ENCODE measurements around the gene LST1. TPM values are rescaled to one million over a fixed set of nuclear protein-coding genes. Genes with fewer than 3 reads are reported as not detected.

The LST1 gene
- total and polyA plus RNA-seq, 4 donors, result 10.4 to 24.6 (median 13.4) TPM

DNA sequence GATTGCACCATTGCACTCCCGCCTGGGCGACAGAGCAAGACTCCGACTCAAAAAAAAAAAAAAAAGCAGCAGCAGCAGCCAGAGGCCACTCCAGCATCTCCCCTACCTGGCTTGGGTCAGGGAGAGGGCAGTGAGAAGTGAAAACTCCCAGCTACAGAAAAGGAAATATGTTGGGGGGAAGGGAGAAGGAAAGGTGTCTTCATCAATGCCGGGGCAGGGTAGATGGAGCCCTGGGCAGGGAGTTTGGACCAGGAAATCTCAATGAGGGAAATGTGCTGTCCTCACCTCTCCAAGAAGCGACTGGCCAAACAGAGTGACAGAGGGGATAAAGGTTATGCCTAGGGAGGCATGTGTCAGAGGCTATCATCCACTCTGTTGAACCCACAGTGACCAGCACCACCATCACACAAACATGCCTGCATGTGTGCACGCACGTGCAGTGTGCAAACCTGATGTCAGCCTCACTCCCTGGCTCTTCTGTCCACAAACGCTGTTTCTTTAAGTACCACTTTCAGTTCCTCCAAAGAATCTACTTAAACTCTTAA is 28.1 kb downstream of the LST1 start:
- Histone ChIP-seq H3K4me3 (ENCODE audit: low read depth in 1 of 3, low read length in 3 of 3) (no peak overlapping the region), H3K36me3 (ENCODE audit: control insufficient read depth in 4 of 4, insufficient read depth in 3 of 4, low read depth in 1 of 4, low read length in 3 of 4) (no peaks in the 10 kb centered on the region), H3K27me3 (ENCODE audit: control insufficient read depth in 4 of 4, insufficient read depth in 4 of 4, low read length in 3 of 4) (no peaks in the 10 kb centered on the region), H3K9ac (ENCODE audit: low read depth in 1 of 2, low read length in 2 of 2) (no peak overlapping the region), H3K4me1 (ENCODE audit: control insufficient read depth in 4 of 4, insufficient read depth in 4 of 4, low read length in 3 of 4) (peaks cover 3 to 16% (median 12%) of the 10 kb centered on the region in 4 donors), H3K27ac (ENCODE audit: low read depth in 1 of 2, low read length in 2 of 2) (no peak overlapping the region), H3K9me3 (ENCODE audit: control insufficient read depth in 4 of 4, low read length in 3 of 4) (no peaks in the 10 kb centered on the region)
- WGBS, result 76% methylated on average over 8 of the region's 8 CpGs
- no peak for DNase-seq (ENCODE audit: low spot score)
- no peak for TF ChIP-seq FOXA2 (IDR thresholded peaks at IDR 0.05)
- no peak for TF ChIP-seq RAD21 (IDR thresholded peaks at IDR 0.05)
- TF ChIP-seq, protein P1, sequence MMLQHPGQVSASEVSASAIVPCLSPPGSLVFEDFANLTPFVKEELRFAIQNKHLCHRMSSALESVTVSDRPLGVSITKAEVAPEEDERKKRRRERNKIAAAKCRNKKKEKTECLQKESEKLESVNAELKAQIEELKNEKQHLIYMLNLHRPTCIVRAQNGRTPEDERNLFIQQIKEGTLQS (IDR thresholded peaks at IDR 0.05), result no peak
- no peak for TF ChIP-seq FOXA1 (IDR thresholded peaks at IDR 0.05)
- TF ChIP-seq, protein P2, sequence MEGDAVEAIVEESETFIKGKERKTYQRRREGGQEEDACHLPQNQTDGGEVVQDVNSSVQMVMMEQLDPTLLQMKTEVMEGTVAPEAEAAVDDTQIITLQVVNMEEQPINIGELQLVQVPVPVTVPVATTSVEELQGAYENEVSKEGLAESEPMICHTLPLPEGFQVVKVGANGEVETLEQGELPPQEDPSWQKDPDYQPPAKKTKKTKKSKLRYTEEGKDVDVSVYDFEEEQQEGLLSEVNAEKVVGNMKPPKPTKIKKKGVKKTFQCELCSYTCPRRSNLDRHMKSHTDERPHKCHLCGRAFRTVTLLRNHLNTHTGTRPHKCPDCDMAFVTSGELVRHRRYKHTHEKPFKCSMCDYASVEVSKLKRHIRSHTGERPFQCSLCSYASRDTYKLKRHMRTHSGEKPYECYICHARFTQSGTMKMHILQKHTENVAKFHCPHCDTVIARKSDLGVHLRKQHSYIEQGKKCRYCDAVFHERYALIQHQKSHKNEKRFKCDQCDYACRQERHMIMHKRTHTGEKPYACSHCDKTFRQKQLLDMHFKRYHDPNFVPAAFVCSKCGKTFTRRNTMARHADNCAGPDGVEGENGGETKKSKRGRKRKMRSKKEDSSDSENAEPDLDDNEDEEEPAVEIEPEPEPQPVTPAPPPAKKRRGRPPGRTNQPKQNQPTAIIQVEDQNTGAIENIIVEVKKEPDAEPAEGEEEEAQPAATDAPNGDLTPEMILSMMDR (IDR thresholded peaks at IDR 0.05; ENCODE audit: low read depth, low read length, missing input control), result no peak
- no peak for TF ChIP-seq YY1 (IDR thresholded peaks at IDR 0.05)
- TF ChIP-seq NR2F2 (IDR thresholded peaks at IDR 0.05), result no peak
- no peak for TF ChIP-seq GABPA (IDR thresholded peaks at IDR 0.05 in 1 of 2, conservative IDR thresholded peaks at IDR 0.05 in 1 of 2)
- TF ChIP-seq HNF4G (IDR thresholded peaks at IDR 0.05), result no peak
- no peak for TF ChIP-seq TAF1 (conservative IDR thresholded peaks at IDR 0.05)

DNA sequence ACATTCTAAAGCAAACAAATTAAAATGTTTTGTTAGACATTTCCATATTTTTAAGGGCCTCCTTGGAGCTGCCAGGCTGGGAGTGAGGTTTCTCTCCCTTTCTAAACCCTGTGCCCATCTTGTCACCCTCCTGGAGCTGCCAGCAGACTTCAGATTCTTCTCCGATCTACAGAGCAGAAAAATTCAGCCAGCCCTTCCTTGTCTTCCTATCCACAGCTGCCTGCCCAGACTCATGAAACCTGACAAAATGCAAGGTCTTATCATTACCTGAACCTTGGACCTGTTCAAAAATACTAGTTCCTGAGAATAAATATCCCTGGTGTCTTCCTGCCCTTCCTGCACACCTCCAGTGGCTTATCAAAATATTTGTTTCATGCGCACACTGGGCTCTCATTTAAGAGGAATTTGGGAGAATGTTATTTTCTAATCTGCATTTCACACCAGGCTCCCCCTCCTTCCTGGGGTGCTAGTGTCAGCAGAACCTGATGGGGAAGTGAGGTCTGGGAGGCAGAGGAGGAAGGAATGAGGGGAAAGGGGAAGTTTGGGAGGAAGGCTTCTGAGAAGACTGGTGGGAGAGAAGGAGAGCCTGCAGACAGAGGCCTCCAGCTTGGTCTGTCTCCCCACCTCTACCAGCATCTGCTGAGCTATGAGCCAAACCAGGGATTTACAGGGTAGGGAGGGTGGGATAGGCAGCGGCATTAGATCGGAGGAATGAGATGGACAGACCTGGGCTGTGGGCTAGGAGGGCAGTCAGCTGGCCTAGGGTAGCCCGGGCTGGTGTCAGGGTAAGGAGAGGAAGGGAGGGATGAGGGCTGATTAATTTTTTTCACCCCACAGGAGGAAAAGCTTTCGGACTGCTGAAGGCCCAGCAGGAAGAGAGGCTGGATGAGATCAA is 28.9 kb downstream of the LST1 start, which contains the start of gene AIF1:
TSS of gene AIF1 (plus strand) at position 551 of the 895 bp plus-strand sequence. CDS start at position 647, 96 bp downstream.
- H3K27ac ChIP-seq (ENCODE audit: low read depth in 1 of 2, low read length in 2 of 2), result peak within 1 kb of the TSS; percentile 2 to 6
- H3K9ac ChIP-seq (ENCODE audit: low read depth in 1 of 2, low read length in 2 of 2), result no peak within 1 kb of the TSS
- no peaks in the 10 kb centered on the region for H3K9me3 ChIP-seq (ENCODE audit: control insufficient read depth in 4 of 4, low read length in 3 of 4)
- no peaks in the 10 kb centered on the region for H3K36me3 ChIP-seq (ENCODE audit: control insufficient read depth in 4 of 4, insufficient read depth in 3 of 4, low read depth in 1 of 4, low read length in 3 of 4)
- H3K4me1 ChIP-seq (ENCODE audit: control insufficient read depth in 4 of 4, insufficient read depth in 4 of 4, low read length in 3 of 4), result peaks cover 3 to 16% (median 12%) of the 10 kb centered on the region in 4 donors
- TF ChIP-seq, protein P3, sequence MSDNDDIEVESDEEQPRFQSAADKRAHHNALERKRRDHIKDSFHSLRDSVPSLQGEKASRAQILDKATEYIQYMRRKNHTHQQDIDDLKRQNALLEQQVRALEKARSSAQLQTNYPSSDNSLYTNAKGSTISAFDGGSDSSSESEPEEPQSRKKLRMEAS (IDR thresholded peaks at IDR 0.05), result peak; percentile 13
- TF ChIP-seq, protein P4, sequence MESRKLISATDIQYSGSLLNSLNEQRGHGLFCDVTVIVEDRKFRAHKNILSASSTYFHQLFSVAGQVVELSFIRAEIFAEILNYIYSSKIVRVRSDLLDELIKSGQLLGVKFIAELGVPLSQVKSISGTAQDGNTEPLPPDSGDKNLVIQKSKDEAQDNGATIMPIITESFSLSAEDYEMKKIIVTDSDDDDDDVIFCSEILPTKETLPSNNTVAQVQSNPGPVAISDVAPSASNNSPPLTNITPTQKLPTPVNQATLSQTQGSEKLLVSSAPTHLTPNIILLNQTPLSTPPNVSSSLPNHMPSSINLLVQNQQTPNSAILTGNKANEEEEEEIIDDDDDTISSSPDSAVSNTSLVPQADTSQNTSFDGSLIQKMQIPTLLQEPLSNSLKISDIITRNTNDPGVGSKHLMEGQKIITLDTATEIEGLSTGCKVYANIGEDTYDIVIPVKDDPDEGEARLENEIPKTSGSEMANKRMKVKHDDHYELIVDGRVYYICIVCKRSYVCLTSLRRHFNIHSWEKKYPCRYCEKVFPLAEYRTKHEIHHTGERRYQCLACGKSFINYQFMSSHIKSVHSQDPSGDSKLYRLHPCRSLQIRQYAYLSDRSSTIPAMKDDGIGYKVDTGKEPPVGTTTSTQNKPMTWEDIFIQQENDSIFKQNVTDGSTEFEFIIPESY (IDR thresholded peaks at IDR 0.05), result no peak
- TF ChIP-seq YY1 (IDR thresholded peaks at IDR 0.05) (no peak), GABPA (IDR thresholded peaks at IDR 0.05 in 1 of 2, conservative IDR thresholded peaks at IDR 0.05 in 1 of 2) (peak in 1 of 2 donors; percentile 26), TAF1 (conservative IDR thresholded peaks at IDR 0.05) (no peak), FOXA2 (IDR thresholded peaks at IDR 0.05) (no peak), NR2F2 (IDR thresholded peaks at IDR 0.05) (no peak), RXRA (IDR thresholded peaks at IDR 0.05) (no peak), JUND (IDR thresholded peaks at IDR 0.05) (no peak), HNF4A (conservative IDR thresholded peaks at IDR 0.05) (peak; percentile 72 to 82), RAD21 (IDR thresholded peaks at IDR 0.05) (peak in 1 of 2 donors; percentile 4), SP1 (IDR thresholded peaks at IDR 0.05) (peak; percentile 44), FOXA1 (IDR thresholded peaks at IDR 0.05) (no peak), EGR1 (IDR thresholded peaks at IDR 0.05; ENCODE audit: low read depth in 2 of 2) (no peak), HNF4G (IDR thresholded peaks at IDR 0.05) (no peak)
- TF ChIP-seq, protein P5, sequence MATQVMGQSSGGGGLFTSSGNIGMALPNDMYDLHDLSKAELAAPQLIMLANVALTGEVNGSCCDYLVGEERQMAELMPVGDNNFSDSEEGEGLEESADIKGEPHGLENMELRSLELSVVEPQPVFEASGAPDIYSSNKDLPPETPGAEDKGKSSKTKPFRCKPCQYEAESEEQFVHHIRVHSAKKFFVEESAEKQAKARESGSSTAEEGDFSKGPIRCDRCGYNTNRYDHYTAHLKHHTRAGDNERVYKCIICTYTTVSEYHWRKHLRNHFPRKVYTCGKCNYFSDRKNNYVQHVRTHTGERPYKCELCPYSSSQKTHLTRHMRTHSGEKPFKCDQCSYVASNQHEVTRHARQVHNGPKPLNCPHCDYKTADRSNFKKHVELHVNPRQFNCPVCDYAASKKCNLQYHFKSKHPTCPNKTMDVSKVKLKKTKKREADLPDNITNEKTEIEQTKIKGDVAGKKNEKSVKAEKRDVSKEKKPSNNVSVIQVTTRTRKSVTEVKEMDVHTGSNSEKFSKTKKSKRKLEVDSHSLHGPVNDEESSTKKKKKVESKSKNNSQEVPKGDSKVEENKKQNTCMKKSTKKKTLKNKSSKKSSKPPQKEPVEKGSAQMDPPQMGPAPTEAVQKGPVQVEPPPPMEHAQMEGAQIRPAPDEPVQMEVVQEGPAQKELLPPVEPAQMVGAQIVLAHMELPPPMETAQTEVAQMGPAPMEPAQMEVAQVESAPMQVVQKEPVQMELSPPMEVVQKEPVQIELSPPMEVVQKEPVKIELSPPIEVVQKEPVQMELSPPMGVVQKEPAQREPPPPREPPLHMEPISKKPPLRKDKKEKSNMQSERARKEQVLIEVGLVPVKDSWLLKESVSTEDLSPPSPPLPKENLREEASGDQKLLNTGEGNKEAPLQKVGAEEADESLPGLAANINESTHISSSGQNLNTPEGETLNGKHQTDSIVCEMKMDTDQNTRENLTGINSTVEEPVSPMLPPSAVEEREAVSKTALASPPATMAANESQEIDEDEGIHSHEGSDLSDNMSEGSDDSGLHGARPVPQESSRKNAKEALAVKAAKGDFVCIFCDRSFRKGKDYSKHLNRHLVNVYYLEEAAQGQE (IDR thresholded peaks at IDR 0.05), result no peak
- TF ChIP-seq, protein P2 (IDR thresholded peaks at IDR 0.05; ENCODE audit: low read depth, low read length, missing input control), result no peak
- TF ChIP-seq, protein P1 (IDR thresholded peaks at IDR 0.05), result no peak
- H3K4me3 ChIP-seq (ENCODE audit: low read depth in 1 of 3, low read length in 3 of 3), result peak within 1 kb of the TSS in 1 of 3 donors; percentile 22
- 62% methylated on average over 6 of the region's 6 CpGs for WGBS
- H3K27me3 ChIP-seq (ENCODE audit: control insufficient read depth in 4 of 4, insufficient read depth in 4 of 4, low read length in 3 of 4), result no peaks in the 10 kb centered on the region
- DNase-seq (ENCODE audit: low spot score), result no peak
